DND-41 (cell line): ENCODE measurements around the gene CD320.

Source experiments
- ATAC-seq: fragments of 200-7000 bp; cut with Tn5 transposase; 3 replicates; pipeline ENCODE4 v1.9.1; 2021; ENCODE audit warnings: low read depth; ENCODE audit not compliant: insufficient read depth
- DNase-seq: peaks from one replicate; pipeline ENCODE4 v3.0.0-alpha.2; 2020
- H2AFZ ChIP-seq: 2 replicates; pipeline ENCODE4 v1.6.0; 2012; ENCODE audit warnings: low read depth, low read length
- H3K27ac ChIP-seq: 2 replicates; pipeline ENCODE4 v1.5.1; 2012; ENCODE audit warnings: low read length, inconsistent platforms
- H3K27me3 ChIP-seq: fragments of 200-600 bp; sonication (generic); 2 replicates; pipeline ENCODE4 v1.6.0; 2012; ENCODE audit warnings: low read length, mild to moderate bottlenecking, inconsistent platforms; ENCODE audit not compliant: insufficient read depth, poor library complexity
- H3K36me3 ChIP-seq: 2 replicates; pipeline ENCODE4 v1.5.1; 2012; ENCODE audit warnings: low read length, inconsistent platforms; ENCODE audit not compliant: insufficient read depth
- H3K4me1 ChIP-seq: 2 replicates; pipeline ENCODE4 v1.5.1; 2012; ENCODE audit warnings: mild to moderate bottlenecking, low read length; ENCODE audit not compliant: insufficient read depth
- H3K4me2 ChIP-seq: 2 replicates; pipeline ENCODE4 v1.6.0; 2012; ENCODE audit warnings: mild to moderate bottlenecking, moderate library complexity, low read length, inconsistent platforms; ENCODE audit not compliant: insufficient read depth
- H3K4me3 ChIP-seq, 2 experiments: fragments of 200-600 bp in 1 of 2; shearing (Covaris generic) in 1 of 2; 2 replicates each; pipeline ENCODE4 v1.5.1; 2012 to 2016; ENCODE audit warnings: inconsistent platforms in 2 of 2, low read length in 2 of 2, mild to moderate bottlenecking in 2 of 2, low read depth in 1 of 2, moderate library complexity in 1 of 2
- H3K79me2 ChIP-seq: 2 replicates; pipeline ENCODE4 v1.6.0; 2012; ENCODE audit warnings: low read length, inconsistent platforms; ENCODE audit not compliant: insufficient read depth
- H3K9ac ChIP-seq: 2 replicates; pipeline ENCODE4 v1.6.0; 2012; ENCODE audit warnings: low read depth, mild to moderate bottlenecking, inconsistent platforms, low read length, moderate library complexity
- H3K9me3 ChIP-seq: 2 replicates; pipeline ENCODE4 v1.5.1; 2012; ENCODE audit warnings: low read length, moderate library complexity, mild to moderate bottlenecking, inconsistent platforms; ENCODE audit not compliant: insufficient read depth, severe bottlenecking
- H4K20me1 ChIP-seq: 2 replicates; pipeline ENCODE4 v1.6.0; 2012; ENCODE audit warnings: low read length; ENCODE audit not compliant: insufficient read depth
- CTCF ChIP-seq: IDR thresholded peaks from 2 replicates; pipeline ENCODE4 v1.5.1; 2012; ENCODE audit warnings: borderline replicate concordance, low read length, moderate library complexity, mild to moderate bottlenecking; ENCODE audit not compliant: poor library complexity, severe bottlenecking; ENCODE audit errors: extremely low read depth
- EZH2 ChIP-seq: IDR thresholded peaks from 3 replicates; pipeline ENCODE4 v1.6.1; 2012; ENCODE audit warnings: borderline replicate concordance, low read depth, mild to moderate bottlenecking, moderate library complexity, low read length, inconsistent platforms; ENCODE audit not compliant: severe bottlenecking

CD320 gene

GRCh38 chr19:8261881-8262280 is 46.3 kb downstream of the CD320 start:
- Histone ChIP-seq H3K4me3 (no peak overlapping the region), H3K79me2 (no peaks in the 10 kb centered on the region), H3K4me2 (no peak overlapping the region), H3K9ac (no peak overlapping the region), H3K36me3 (no peaks in the 10 kb centered on the region), H3K27ac (no peak overlapping the region), H3K4me1 (no peaks in the 10 kb centered on the region), H2AFZ (no peak overlapping the region), H3K27me3 (no peaks in the 10 kb centered on the region), H4K20me1 (no peaks in the 10 kb centered on the region), H3K9me3 (no peaks in the 10 kb centered on the region)
- ATAC-seq (no peak), DNase-seq (no peak)
- no peak for TF ChIP-seq CTCF
- no peak for TF ChIP-seq EZH2

- Histone ChIP-seq H3K4me3 (no peak overlapping the region), H2AFZ (no peak overlapping the region), H4K20me1 (no peaks in the 10 kb centered on the region), H3K4me1 (no peaks in the 10 kb centered on the region), H3K27me3 (no peaks in the 10 kb centered on the region), H3K4me2 (no peak overlapping the region), H3K9ac (no peak overlapping the region), H3K27ac (no peak overlapping the region), H3K36me3 (no peaks in the 10 kb centered on the region), H3K79me2 (no peaks in the 10 kb centered on the region), H3K9me3 (no peaks in the 10 kb centered on the region)
- TF ChIP-seq CTCF: no peak
- no peak for TF ChIP-seq EZH2
- ATAC-seq (no peak), DNase-seq (no peak)
Observed at GRCh38 chr19:8261347-8261746, 46.8 kb downstream of the CD320 start.

GRCh38 chr19:8259922-8260247 is 48.3 kb downstream of the CD320 start:
- ATAC-seq (no peak), DNase-seq (no peak)
- Histone ChIP-seq H3K4me2 (no peak overlapping the region), H2AFZ (no peak overlapping the region), H3K27me3 (no peaks in the 10 kb centered on the region), H3K9me3 (no peaks in the 10 kb centered on the region), H3K4me1 (no peaks in the 10 kb centered on the region), H3K4me3 (no peak overlapping the region), H4K20me1 (no peaks in the 10 kb centered on the region), H3K27ac (no peak overlapping the region), H3K9ac (no peak overlapping the region), H3K79me2 (no peaks in the 10 kb centered on the region), H3K36me3 (no peaks in the 10 kb centered on the region)
- TF ChIP-seq CTCF (no peak), EZH2 (no peak)
